Endothelial cell of umbilical vein (primary cell): ENCODE results near the gene PLCD3. TPM values are rescaled to one million over a fixed set of nuclear protein-coding genes. Genes with fewer than 3 reads are reported as not detected.

Source experiments
- BruUV-seq: library from RNA; stranded (reverse); fragments of 400-500 nt; replicated peaks from 2 replicates; lab custom pipeline; 2021; lab: Mats Ljungman, UMichigan
- CTCF ChIA-PET: fragments of 300-600, 350-600 bp; sonication (Branson Sonifier 250); formaldehyde crosslinking; loops from one replicate; lab custom pipeline; 2021; ENCODE audit warnings: antibody characterized with exemption, inconsistent platforms; lab: Charles Lee
- POLR2A ChIA-PET: fragments of 300-600, 350-600 bp; sonication (Branson Sonifier 250); formaldehyde crosslinking; loops from one replicate; lab custom pipeline; 2021; ENCODE audit warnings: antibody characterized with exemption, inconsistent platforms; lab: Charles Lee
- DNase-seq: peaks from one replicate; pipeline ENCODE4 v3.0.0-alpha.2; 2011; ENCODE audit warnings: low read depth, low spot score
- FAIRE-seq: peaks from 2 replicates; lab custom pipeline; 2011; peaks lifted over from hg19 to GRCh38; lab: Jason Lieb, UNC
- H2AFZ ChIP-seq: 2 replicates; pipeline ENCODE4 v1.6.0; 2012; ENCODE audit warnings: low read depth, low read length, control low read depth, inconsistent platforms
- H3K27ac ChIP-seq: 2 replicates; pipeline ENCODE4 v1.5.1; 2011; ENCODE audit warnings: low read depth, mild to moderate bottlenecking, control low read depth, low read length, moderate library complexity; ENCODE audit not compliant: insufficient read depth
- H3K27me3 ChIP-seq, 2 experiments: 2 replicates each; pipeline versions ENCODE4 v1.6.0 to v1.6.1; 2011; ENCODE audit warnings: low read length in 2 of 2, mixed read lengths in 1 of 2; ENCODE audit not compliant: control insufficient read depth in 2 of 2, insufficient read depth in 2 of 2
- H3K36me3 ChIP-seq, 2 experiments: 2 replicates in 1 of 2; 3 replicates in 1 of 2; pipeline ENCODE4 v1.5.1; 2011; ENCODE audit warnings: low read length in 2 of 2, mild to moderate bottlenecking in 1 of 2, moderate library complexity in 1 of 2; ENCODE audit not compliant: control insufficient read depth in 2 of 2, insufficient read depth in 2 of 2; ENCODE audit errors: extremely low read depth in 1 of 2
- H3K4me1 ChIP-seq: 3 replicates; pipeline ENCODE4 v1.5.1; 2011; ENCODE audit warnings: mild to moderate bottlenecking, low read length; ENCODE audit not compliant: control insufficient read depth, insufficient read depth; ENCODE audit errors: extremely low read depth
- H3K4me2 ChIP-seq: 2 replicates; pipeline ENCODE4 v1.6.1; 2011; ENCODE audit warnings: low read length, control low read depth, mixed read lengths; ENCODE audit not compliant: insufficient read depth
- H3K4me3 ChIP-seq, 3 experiments: fragments of 200-600 bp in 1 of 3; sonication (generic), shearing (Covaris generic) in 1 of 3; replicated peaks in 1 of 3; 2 replicates each; pipeline ENCODE4 v1.5.1; 2011 to 2016; ENCODE audit warnings: control low read depth in 3 of 3, low read length in 3 of 3, mild to moderate bottlenecking in 2 of 3, inconsistent platforms in 1 of 3, low read depth in 1 of 3, moderate library complexity in 1 of 3; ENCODE audit not compliant: insufficient read depth in 1 of 3
- H3K79me2 ChIP-seq: 2 replicates; pipeline ENCODE4 v1.6.0; 2012; ENCODE audit warnings: low read length, inconsistent platforms; ENCODE audit not compliant: control insufficient read depth, insufficient read depth
- H3K9ac ChIP-seq: replicated peaks from 2 replicates; pipeline ENCODE3; 2011; ENCODE audit warnings: low read length, control low read depth; ENCODE audit not compliant: insufficient read depth; ENCODE audit errors: extremely low read depth
- H3K9me1 ChIP-seq: replicated peaks from 3 replicates; pipeline ENCODE4 v1.6.0; 2011; ENCODE audit warnings: mild to moderate bottlenecking, low read length; ENCODE audit not compliant: control insufficient read depth, insufficient read depth; ENCODE audit errors: extremely low read depth
- H3K9me3 ChIP-seq: replicated peaks from 2 replicates; pipeline ENCODE4 v1.5.1; 2012; ENCODE audit warnings: low read length, inconsistent platforms; ENCODE audit not compliant: control insufficient read depth, insufficient read depth
- H4K20me1 ChIP-seq: replicated peaks from 2 replicates; pipeline ENCODE3; 2011; ENCODE audit warnings: mild to moderate bottlenecking, low read length; ENCODE audit not compliant: control insufficient read depth, insufficient read depth; ENCODE audit errors: extremely low read depth
- CTCF ChIP-seq, 2 donors: IDR thresholded peaks; 1 replicate in 1 of 2; 2 replicates in 1 of 2; pipeline ENCODE4 v1.5.1; 2011; ENCODE audit warnings: low read length in 2 of 2, mild to moderate bottlenecking in 2 of 2, moderate library complexity in 2 of 2, control low read depth in 1 of 2, inconsistent platforms in 1 of 2, low read depth in 1 of 2; ENCODE audit not compliant: insufficient read depth in 1 of 2; ENCODE audit errors: extremely low read depth in 1 of 2
- EZH2 ChIP-seq: IDR thresholded peaks from 2 replicates; pipeline ENCODE4 v1.6.1; 2012; ENCODE audit warnings: borderline replicate concordance, low read depth, mild to moderate bottlenecking, moderate library complexity, low read length, inconsistent platforms; ENCODE audit not compliant: severe bottlenecking
- FOS ChIP-seq: IDR thresholded peaks from 2 replicates; pipeline ENCODE4 v1.6.1; 2011; ENCODE audit warnings: mild to moderate bottlenecking, low read length, moderate library complexity, borderline replicate concordance; ENCODE audit not compliant: insufficient read depth
- GATA2 ChIP-seq: IDR thresholded peaks from 2 replicates; pipeline ENCODE4 v1.7.0; 2011; ENCODE audit warnings: low read depth, mild to moderate bottlenecking, moderate library complexity, mixed read lengths, low read length; ENCODE audit not compliant: insufficient read length, insufficient read depth
- JUN ChIP-seq: IDR thresholded peaks from 2 replicates; pipeline ENCODE4 v1.6.1; 2011; ENCODE audit warnings: borderline replicate concordance, low read depth; ENCODE audit not compliant: insufficient read length, insufficient read depth
- MAX ChIP-seq: IDR thresholded peaks from 2 replicates; pipeline ENCODE4 v1.6.1; 2011; ENCODE audit not compliant: insufficient read depth, insufficient read length
- MYC ChIP-seq: IDR thresholded peaks from one replicate; pipeline ENCODE4 v1.6.1; 2011; ENCODE audit warnings: mild to moderate bottlenecking, low read depth, low read length
- POLR2A ChIP-seq: IDR thresholded peaks from 2 replicates; pipeline ENCODE4 v1.6.1; 2012; ENCODE audit warnings: low read depth, mild to moderate bottlenecking, control low read depth, low read length
- POLR2AphosphoS5 ChIP-seq: IDR thresholded peaks from 2 replicates; pipeline ENCODE4 v1.6.1; 2012; ENCODE audit warnings: low read depth, mild to moderate bottlenecking, control low read depth, low read length, moderate library complexity; ENCODE audit not compliant: insufficient read depth
- dilution Hi-C: fragments of 300-500 bp; cut with MboI; formaldehyde crosslinking; loops from one replicate; pipeline ENCODE4 v1.15.0; 2019; ENCODE audit warnings: low sequenced_read_pairs; ENCODE audit not compliant: extremely low pct_ligation_motif_present
- intact Hi-C: fragments of 100-400 bp; cut with micrococcal nuclease; formaldehyde crosslinking; loops from one replicate; pipeline ENCODE4 v1.10.0; 2022
- polyA plus RNA-seq, 4 experiments: library from polyadenylated mRNA; depleted of rRNA in 3 of 4; stranded (reverse) in 3 of 4; unstranded in 1 of 4; fragments of >200 nt; gene quantifications; 2 replicates each; pipeline versions ENCODE4 v1.2.1 to v1.2.3, GENCODE V29; 2011 to 2012; ENCODE audit warnings: missing spikeins in 1 of 4
- total RNA-seq: library from RNA; stranded (reverse); gene quantifications from 2 replicates; pipeline ENCODE4 v1.2.3, GENCODE V29; 2021

The PLCD3 gene
- total and polyA plus RNA-seq, 2 donors (not counting 3 experiments of a cell fraction or from before 2014, with no cell fraction given): 30.4 to 43.1 TPM

- H3K79me2 ChIP-seq: no peaks in the 10 kb centered on the region
- BruUV-seq: no TSS peak
- intact Hi-C loops: no loop called here
- H3K4me2 ChIP-seq: no peak overlapping the region
- no peak for FAIRE-seq
- no peak overlapping the region for H2AFZ ChIP-seq
- no peaks in the 10 kb centered on the region for H3K27me3 ChIP-seq
- no peaks in the 10 kb centered on the region for H3K4me1 ChIP-seq
- dilution Hi-C loops: no loop called here
- TF ChIP-seq MAX (no peak), EZH2 (no peak), POLR2AphosphoS5 (no peak), POLR2A (no peak), FOS (no peak), JUN (no peak), MYC (no peak), CTCF (IDR thresholded peaks at IDR 0.05; ENCODE audit: extremely low read depth in 1 of 2, insufficient read depth in 1 of 2, low read depth in 1 of 2, low read length in 2 of 2) (no peak), GATA2 (no peak)
- no peak overlapping the region for H3K4me3 ChIP-seq
- peaks cover 29 to 59% of the 10 kb centered on the region in 2 experiments for H3K36me3 ChIP-seq
- ChIA-PET CTCF (interaction anchor here (0.6 to 4.3 kb wide), 4 partner anchors 10 to 71 kb away, joined by 3 to 26 read pairs (median 4); partner anchors contain the start of gene ACBD4), POLR2A (interaction anchor here (0.5 kb wide), 1 partner anchor 47 kb away, joined by 9 read pairs; no protein-coding TSS in a partner anchor)
- no peak overlapping the region for H3K27ac ChIP-seq
- H3K9me3 ChIP-seq: no peaks in the 10 kb centered on the region
- no peaks in the 10 kb centered on the region for H3K9me1 ChIP-seq
- no peaks in the 10 kb centered on the region for H4K20me1 ChIP-seq
- no peak for DNase-seq
- no peak overlapping the region for H3K9ac ChIP-seq
These were observed 26.2 kb downstream of the PLCD3 start for GRCh38 chr17:45106096-45106495.
